Esophagus squamous epithelium (tissue), 4 donors: Measurements from ENCODE around the gene USF2.

Experiments used
- POLR2A ChIP-seq, 4 donors: fragments of 450-650 bp; IDR thresholded peaks; one replicate each; pipeline ENCODE4 v1.6.1; 2017; ENCODE audit warnings: antibody characterized with exemption in 4 of 4, mild to moderate bottlenecking in 4 of 4, moderate library complexity in 3 of 4
- TF ChIP-seq, protein P1 (sequence below), 6 experiments: fragments of 450-650 bp in 4 of 6; fragments of 200-600 bp in 2 of 6; sonication (generic) in 2 of 6; IDR thresholded peaks; one replicate each; pipeline ENCODE4 v1.5.1; 2016 to 2019; ENCODE audit warnings: antibody characterized with exemption in 6 of 6, mild to moderate bottlenecking in 4 of 6, moderate library complexity in 4 of 6

DNA sequence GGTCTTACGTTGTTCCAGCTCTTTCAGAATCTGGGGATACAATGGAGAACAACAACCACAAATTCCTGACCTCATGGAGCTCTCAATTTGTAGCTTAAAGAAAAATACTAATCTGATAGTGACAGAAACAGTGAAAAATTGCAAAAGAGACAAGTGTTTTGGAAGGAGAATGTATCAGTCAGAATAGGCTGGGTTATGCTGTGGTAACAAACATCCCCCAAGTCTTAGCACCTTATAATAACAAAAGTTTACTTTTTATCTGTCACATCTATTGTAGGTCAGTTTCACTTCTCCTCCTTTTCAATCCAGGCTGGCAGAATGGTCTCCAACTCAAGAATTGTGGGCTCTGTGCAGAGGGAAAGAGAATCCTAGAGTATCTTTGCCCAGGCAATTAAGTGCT is 49.8 kb upstream of the USF2 start:
- TF ChIP-seq POLR2A (IDR thresholded peaks at IDR 0.05): no peak
- TF ChIP-seq, protein P1, sequence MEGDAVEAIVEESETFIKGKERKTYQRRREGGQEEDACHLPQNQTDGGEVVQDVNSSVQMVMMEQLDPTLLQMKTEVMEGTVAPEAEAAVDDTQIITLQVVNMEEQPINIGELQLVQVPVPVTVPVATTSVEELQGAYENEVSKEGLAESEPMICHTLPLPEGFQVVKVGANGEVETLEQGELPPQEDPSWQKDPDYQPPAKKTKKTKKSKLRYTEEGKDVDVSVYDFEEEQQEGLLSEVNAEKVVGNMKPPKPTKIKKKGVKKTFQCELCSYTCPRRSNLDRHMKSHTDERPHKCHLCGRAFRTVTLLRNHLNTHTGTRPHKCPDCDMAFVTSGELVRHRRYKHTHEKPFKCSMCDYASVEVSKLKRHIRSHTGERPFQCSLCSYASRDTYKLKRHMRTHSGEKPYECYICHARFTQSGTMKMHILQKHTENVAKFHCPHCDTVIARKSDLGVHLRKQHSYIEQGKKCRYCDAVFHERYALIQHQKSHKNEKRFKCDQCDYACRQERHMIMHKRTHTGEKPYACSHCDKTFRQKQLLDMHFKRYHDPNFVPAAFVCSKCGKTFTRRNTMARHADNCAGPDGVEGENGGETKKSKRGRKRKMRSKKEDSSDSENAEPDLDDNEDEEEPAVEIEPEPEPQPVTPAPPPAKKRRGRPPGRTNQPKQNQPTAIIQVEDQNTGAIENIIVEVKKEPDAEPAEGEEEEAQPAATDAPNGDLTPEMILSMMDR (IDR thresholded peaks at IDR 0.05): no peak
